K562 (cell line): ENCODE measurements around the gene CENPV. TPM values are rescaled to one million over a fixed set of nuclear protein-coding genes. Genes with fewer than 3 reads are reported as not detected.

Experiments used
- CTBP1 ChIP-seq: fragments of 450-650 bp; IDR thresholded peaks from 2 replicates; pipeline ENCODE4 v1.6.1; 2016; ENCODE audit warnings: borderline replicate concordance
- ELF2 ChIP-seq: fragments of 250-450 bp; sonication (Bioruptor Pico); IDR thresholded peaks from 2 replicates; pipeline ENCODE4 v1.5.0; 2021; ENCODE audit warnings: mild to moderate bottlenecking
- EP300 ChIP-seq: IDR thresholded peaks from 2 replicates; pipeline ENCODE4 v1.6.1; 2012; ENCODE audit warnings: low read length, improper control_type of control experiment
- ETV6 ChIP-seq, 3 experiments: fragments of 150-350 bp in 1 of 3; sonication (generic) in 1 of 3; formaldehyde crosslinking in 1 of 3; IDR thresholded peaks; 2 replicates each; pipeline versions ENCODE4 v1.6.1 to v1.8.0; 2014 to 2022; ENCODE audit warnings: borderline replicate concordance in 2 of 3, low read depth in 2 of 3, antibody characterized with exemption in 1 of 3, low read length in 1 of 3, mild to moderate bottlenecking in 1 of 3, missing genetic modification reagents in 1 of 3
- GABPA ChIP-seq: fragments of 200-800 bp; sonication (Bioruptor generic); conservative IDR thresholded peaks from 2 replicates; pipeline ENCODE4 v1.6.1; 2016; ENCODE audit warnings: low read depth, missing genetic modification characterization, missing compliant biosample characterization
- GTF2A2 ChIP-seq: IDR thresholded peaks from 2 replicates; pipeline ENCODE4 v1.6.1; 2016; ENCODE audit warnings: mild to moderate bottlenecking, missing genetic modification characterization, missing compliant biosample characterization
- GTF2E2 ChIP-seq: fragments of 200-800 bp; sonication (Bioruptor generic); IDR thresholded peaks from 2 replicates; pipeline ENCODE4 v1.6.1; 2016; ENCODE audit warnings: missing genetic modification characterization, missing compliant biosample characterization
- HDAC2 ChIP-seq: fragments of 450-650 bp; IDR thresholded peaks from 2 replicates; pipeline ENCODE4 v1.6.1; 2016; ENCODE audit warnings: mild to moderate bottlenecking
- HDAC6 ChIP-seq: IDR thresholded peaks from 2 replicates; pipeline ENCODE4 v1.6.1; 2012; ENCODE audit warnings: low read depth, mild to moderate bottlenecking, control low read depth, inconsistent platforms, low read length, moderate library complexity
- JUNB ChIP-seq: fragments of 450-650 bp; formaldehyde crosslinking; conservative IDR thresholded peaks from 2 replicates; pipeline ENCODE4 v1.4.0; 2020; ENCODE audit warnings: mild to moderate bottlenecking
- LCOR ChIP-seq: sonication (generic); formaldehyde crosslinking; IDR thresholded peaks from 2 replicates; pipeline ENCODE4 v1.8.0; 2022; ENCODE audit warnings: mild to moderate bottlenecking, missing genetic modification reagents
- NFYB ChIP-seq: IDR thresholded peaks from 2 replicates; pipeline ENCODE4 v1.6.1; 2011; ENCODE audit warnings: mild to moderate bottlenecking, moderate library complexity; ENCODE audit not compliant: insufficient read length; ENCODE audit errors: extremely low read depth
- PML ChIP-seq: IDR thresholded peaks from 2 replicates; pipeline ENCODE4 v1.6.1; 2012; ENCODE audit warnings: low read length, inconsistent platforms
- POU5F1 ChIP-seq: fragments of 150-350 bp; IDR thresholded peaks from 2 replicates; pipeline ENCODE4 v1.6.1; 2014; ENCODE audit warnings: borderline replicate concordance, low read length, low read depth, mild to moderate bottlenecking; ENCODE audit not compliant: partially characterized antibody
- PTBP1 ChIP-seq: fragments of 200-400 bp; formaldehyde crosslinking; IDR thresholded peaks from 2 replicates; pipeline ENCODE4 v1.6.1; 2017; ENCODE audit warnings: low read depth, low read length
- RBBP5 ChIP-seq: fragments of 200-600 bp; sonication (generic); IDR thresholded peaks from 2 replicates; pipeline ENCODE4 v1.6.1; 2012; ENCODE audit warnings: borderline replicate concordance, mild to moderate bottlenecking, low read length, control low read depth, inconsistent platforms; ENCODE audit not compliant: insufficient read depth, poor library complexity, severe bottlenecking
- RBM22 ChIP-seq: fragments of 200-400 bp; formaldehyde crosslinking; IDR thresholded peaks from 2 replicates; pipeline ENCODE4 v1.6.1; 2018; ENCODE audit warnings: low read length, low read depth; ENCODE audit not compliant: poor library complexity, severe bottlenecking
- RFX1 ChIP-seq: fragments of 450-650 bp; IDR thresholded peaks from 2 replicates; pipeline ENCODE4 v1.6.1; 2016; ENCODE audit warnings: mild to moderate bottlenecking, moderate library complexity
- SMAD1 ChIP-seq: fragments of 150-350 bp; IDR thresholded peaks from 2 replicates; pipeline ENCODE4 v1.6.1; 2014; ENCODE audit warnings: low read length, low read depth; ENCODE audit not compliant: partially characterized antibody
- SMAD2 ChIP-seq: fragments of 150-350 bp; IDR thresholded peaks from 2 replicates; pipeline ENCODE4 v1.6.1; 2014; ENCODE audit warnings: low read depth, mild to moderate bottlenecking, low read length
- TRIM24 ChIP-seq, 2 experiments: fragments of 450-650 bp; IDR thresholded peaks; 2 replicates each; pipeline ENCODE4 v1.6.1; 2016
- ZBTB7A ChIP-seq: IDR thresholded peaks from 2 replicates; pipeline ENCODE4 v1.6.1; 2011; ENCODE audit warnings: low read depth, mild to moderate bottlenecking, low read length, moderate library complexity, borderline replicate concordance; ENCODE audit not compliant: control insufficient read depth
- ZNF436 ChIP-seq: fragments of 250-450, 450-650 bp; sonication (Bioruptor Pico); formaldehyde crosslinking; IDR thresholded peaks from 2 replicates; pipeline ENCODE4 v1.7.0; 2020; ENCODE audit warnings: mild to moderate bottlenecking
- ZNF445 ChIP-seq: fragments of 250-450 bp; sonication (Bioruptor Pico); IDR thresholded peaks from 2 replicates; pipeline ENCODE4 v1.4.0; 2020; ENCODE audit warnings: low read depth, mild to moderate bottlenecking, moderate library complexity
- polyA plus RNA-seq, 8 experiments: library from polyadenylated mRNA; depleted of rRNA in 4 of 8; stranded (reverse) in 5 of 8; unstranded in 3 of 8; fragments of >200 nt; fragmentation: Nextera tagmentation in 2 of 8; fragmentation: Illumina TruSeq in 1 of 8; extraction: Ambion mirVana in 2 of 8; extraction: Trizol in 1 of 8; gene quantifications; 2 replicates each; pipeline versions ENCODE4 v1.2.1 to v1.2.3, GENCODE V29; 2011 to 2014; ENCODE audit warnings: inconsistent platforms in 1 of 8, missing spikeins in 1 of 8
- total RNA-seq, 7 experiments: library from RNA; depleted of rRNA in 6 of 7; stranded (reverse); fragments of >200 nt in 6 of 7; fragmentation: Illumina TruSeq in 2 of 7; extraction: Trizol in 2 of 7; gene quantifications; 2 replicates each; pipeline versions ENCODE4 v1.2.1 to v1.2.3, GENCODE V29; 2011 to 2021; ENCODE audit warnings: low replicate concordance in 1 of 7
- TF ChIP-seq, protein P1 (sequence below): sonication (generic); formaldehyde crosslinking; IDR thresholded peaks from 2 replicates; pipeline ENCODE4 v1.8.0; 2023; ENCODE audit warnings: mild to moderate bottlenecking, missing genetic modification reagents

CENPV gene
- total and polyA plus RNA-seq, 9 of the 15 experiments (the other 6 are each of a cell fraction or from before 2014, with no cell fraction given), result 17.8 to 131 (median 89.3) TPM

DNA sequence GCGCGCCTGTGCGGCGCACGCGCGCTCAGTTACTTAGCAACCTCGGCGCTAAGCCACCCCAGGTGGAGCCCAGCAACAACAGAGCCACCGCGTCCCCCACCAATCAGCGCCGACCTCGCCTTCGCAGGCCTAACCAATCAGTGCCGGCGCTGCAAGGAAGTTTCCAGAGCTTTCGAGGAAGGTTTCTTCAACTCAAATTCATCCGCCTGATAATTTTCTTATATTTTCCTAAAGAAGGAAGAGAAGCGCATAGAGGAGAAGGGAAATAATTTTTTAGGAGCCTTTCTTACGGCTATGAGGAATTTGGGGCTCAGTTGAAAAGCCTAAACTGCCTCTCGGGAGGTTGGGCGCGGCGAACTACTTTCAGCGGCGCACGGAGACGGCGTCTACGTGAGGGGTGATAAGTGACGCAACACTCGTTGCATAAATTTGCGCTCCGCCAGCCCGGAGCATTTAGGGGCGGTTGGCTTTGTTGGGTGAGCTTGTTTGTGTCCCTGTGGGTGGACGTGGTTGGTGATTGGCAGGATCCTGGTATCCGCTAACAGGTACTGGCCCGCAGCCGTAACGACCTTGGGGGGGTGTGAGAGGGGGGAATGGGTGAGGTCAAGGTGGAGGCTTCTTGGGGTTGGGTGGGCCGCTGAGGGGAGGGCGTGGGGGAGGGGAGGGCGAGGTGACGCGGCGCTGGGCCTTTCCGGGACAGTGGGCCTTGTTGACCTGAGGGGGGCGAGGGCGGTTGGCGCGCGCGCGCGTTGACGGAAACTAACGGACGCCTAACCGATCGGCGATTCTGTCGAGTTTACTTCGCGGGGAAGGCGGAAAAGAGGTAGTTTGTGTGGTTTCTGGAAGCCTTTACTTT is 27.6 kb upstream of the CENPV start, which contains the start of gene UBB (continued):
- TF ChIP-seq, protein P1, sequence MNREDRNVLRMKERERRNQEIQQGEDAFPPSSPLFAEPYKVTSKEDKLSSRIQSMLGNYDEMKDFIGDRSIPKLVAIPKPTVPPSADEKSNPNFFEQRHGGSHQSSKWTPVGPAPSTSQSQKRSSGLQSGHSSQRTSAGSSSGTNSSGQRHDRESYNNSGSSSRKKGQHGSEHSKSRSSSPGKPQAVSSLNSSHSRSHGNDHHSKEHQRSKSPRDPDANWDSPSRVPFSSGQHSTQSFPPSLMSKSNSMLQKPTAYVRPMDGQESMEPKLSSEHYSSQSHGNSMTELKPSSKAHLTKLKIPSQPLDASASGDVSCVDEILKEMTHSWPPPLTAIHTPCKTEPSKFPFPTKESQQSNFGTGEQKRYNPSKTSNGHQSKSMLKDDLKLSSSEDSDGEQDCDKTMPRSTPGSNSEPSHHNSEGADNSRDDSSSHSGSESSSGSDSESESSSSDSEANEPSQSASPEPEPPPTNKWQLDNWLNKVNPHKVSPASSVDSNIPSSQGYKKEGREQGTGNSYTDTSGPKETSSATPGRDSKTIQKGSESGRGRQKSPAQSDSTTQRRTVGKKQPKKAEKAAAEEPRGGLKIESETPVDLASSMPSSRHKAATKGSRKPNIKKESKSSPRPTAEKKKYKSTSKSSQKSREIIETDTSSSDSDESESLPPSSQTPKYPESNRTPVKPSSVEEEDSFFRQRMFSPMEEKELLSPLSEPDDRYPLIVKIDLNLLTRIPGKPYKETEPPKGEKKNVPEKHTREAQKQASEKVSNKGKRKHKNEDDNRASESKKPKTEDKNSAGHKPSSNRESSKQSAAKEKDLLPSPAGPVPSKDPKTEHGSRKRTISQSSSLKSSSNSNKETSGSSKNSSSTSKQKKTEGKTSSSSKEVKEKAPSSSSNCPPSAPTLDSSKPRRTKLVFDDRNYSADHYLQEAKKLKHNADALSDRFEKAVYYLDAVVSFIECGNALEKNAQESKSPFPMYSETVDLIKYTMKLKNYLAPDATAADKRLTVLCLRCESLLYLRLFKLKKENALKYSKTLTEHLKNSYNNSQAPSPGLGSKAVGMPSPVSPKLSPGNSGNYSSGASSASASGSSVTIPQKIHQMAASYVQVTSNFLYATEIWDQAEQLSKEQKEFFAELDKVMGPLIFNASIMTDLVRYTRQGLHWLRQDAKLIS (CRISPR knock-in tag), result peak; percentile 89
- 0 out of 2 replicates have a peak, but pooled peaks have one; percentile 35 for TF ChIP-seq GABPA (tag)
- no peak for TF ChIP-seq PTBP1
- TF ChIP-seq CTBP1, result peak; percentile 26; the same call in 1 of the 2 replicates
- TF ChIP-seq HDAC2, result peak; percentile 67
- 0 out of 2 replicates have a peak, but pooled peaks have one; percentile 17 for TF ChIP-seq ZNF445 (CRISPR knock-in tag)
- TF ChIP-seq JUNB (CRISPR knock-in tag), result peak; percentile 62; the same call in 1 of the 2 replicates
- TF ChIP-seq NFYB, result peak; percentile 34
- TF ChIP-seq ETV6 (IDR thresholded peaks at IDR 0.05; ENCODE audit: borderline replicate concordance in 1 of 2, low read depth in 2 of 2, low read length in 1 of 2), result 0 out of 4 replicates have a peak, but pooled peaks of 1 of the 2 experiments have one; percentile 28
- TF ChIP-seq ETV6 (CRISPR knock-in tag; IDR thresholded peaks at IDR 0.05; ENCODE audit: borderline replicate concordance), result no peak
- TF ChIP-seq EP300, result peak; percentile 64
- TF ChIP-seq ELF2, result peak; percentile 76
- peak; percentile 92 for TF ChIP-seq RFX1
- peak; percentile 92 for TF ChIP-seq SMAD1
- peak; percentile 97 for TF ChIP-seq GTF2A2 (tag)
- peak; percentile 51 for TF ChIP-seq RBBP5
- peak; percentile 30 to 51; a peak in 2 of 4 replicates for TF ChIP-seq TRIM24 (IDR thresholded peaks at IDR 0.05)
- 0 out of 2 replicates have a peak, but pooled peaks have one; percentile 64 for TF ChIP-seq LCOR (CRISPR knock-in tag)
- peak; percentile 94 for TF ChIP-seq PML
- TF ChIP-seq POU5F1, result no peak
- TF ChIP-seq ZNF436, result peak; percentile 66; the same call in 1 of the 2 replicates
- peak; percentile 94 for TF ChIP-seq GTF2E2 (tag)
- TF ChIP-seq ZBTB7A, result peak; percentile 96
- TF ChIP-seq SMAD2, result no peak
- TF ChIP-seq HDAC6, result 0 out of 2 replicates have a peak, but pooled peaks have one; percentile 41
- TF ChIP-seq RBM22, result peak; percentile 79
